ENCODE measurements around the gene C16orf78. TPM values are rescaled to one million over a fixed set of nuclear protein-coding genes. Genes with fewer than 3 reads are reported as not detected.

Gene C16orf78
- total and polyA plus RNA-seq, 2 experiments from 2014 or later = not detected

GRCh38 chr16:49378238-49378637 lies 4.6 kb downstream of the C16orf78 start:
- Histone ChIP-seq H3K27me3 (no peaks in the 10 kb centered on the region), H2AFZ (no peak overlapping the region), H4K20me1 (ENCODE audit: insufficient read depth, poor library complexity, severe bottlenecking) (no peaks in the 10 kb centered on the region), H3K9me3 (ENCODE audit: low read depth) (no peaks in the 10 kb centered on the region), H3K36me3 (replicated peaks; ENCODE audit: insufficient read depth, low read depth) (no peaks in the 10 kb centered on the region), H3K27ac (no peak overlapping the region), H3K4me1 (ENCODE audit: insufficient read depth) (no peaks in the 10 kb centered on the region), H3K9me2 (replicated peaks; ENCODE audit: insufficient read depth) (no peaks in the 10 kb centered on the region), H3K4me2 (no peak overlapping the region), H3K79me2 (no peaks in the 10 kb centered on the region), H3K4me3 (no peak overlapping the region)
- 96% methylated on average over 11 of the region's 11 CpGs for WGBS (ENCODE audit: low lambda C conversion rate, missing lambda C conversion rate)
- DNase-seq (ENCODE audit: low spot score) = no peak
- no peak for TF ChIP-seq EZH2 (IDR thresholded peaks at IDR 0.05; ENCODE audit: borderline replicate concordance)
- TF ChIP-seq, protein P1, sequence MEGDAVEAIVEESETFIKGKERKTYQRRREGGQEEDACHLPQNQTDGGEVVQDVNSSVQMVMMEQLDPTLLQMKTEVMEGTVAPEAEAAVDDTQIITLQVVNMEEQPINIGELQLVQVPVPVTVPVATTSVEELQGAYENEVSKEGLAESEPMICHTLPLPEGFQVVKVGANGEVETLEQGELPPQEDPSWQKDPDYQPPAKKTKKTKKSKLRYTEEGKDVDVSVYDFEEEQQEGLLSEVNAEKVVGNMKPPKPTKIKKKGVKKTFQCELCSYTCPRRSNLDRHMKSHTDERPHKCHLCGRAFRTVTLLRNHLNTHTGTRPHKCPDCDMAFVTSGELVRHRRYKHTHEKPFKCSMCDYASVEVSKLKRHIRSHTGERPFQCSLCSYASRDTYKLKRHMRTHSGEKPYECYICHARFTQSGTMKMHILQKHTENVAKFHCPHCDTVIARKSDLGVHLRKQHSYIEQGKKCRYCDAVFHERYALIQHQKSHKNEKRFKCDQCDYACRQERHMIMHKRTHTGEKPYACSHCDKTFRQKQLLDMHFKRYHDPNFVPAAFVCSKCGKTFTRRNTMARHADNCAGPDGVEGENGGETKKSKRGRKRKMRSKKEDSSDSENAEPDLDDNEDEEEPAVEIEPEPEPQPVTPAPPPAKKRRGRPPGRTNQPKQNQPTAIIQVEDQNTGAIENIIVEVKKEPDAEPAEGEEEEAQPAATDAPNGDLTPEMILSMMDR (IDR thresholded peaks at IDR 0.05; ENCODE audit: poor library complexity) = no peak
- no peak for TF ChIP-seq EZH2phosphoT487 (IDR thresholded peaks at IDR 0.05; ENCODE audit: low read depth, severe bottlenecking, unreplicated experiment)

- H2AFZ ChIP-seq = no peak overlapping the region
- H3K4me1 ChIP-seq (ENCODE audit: insufficient read depth) = no peaks in the 10 kb centered on the region
- DNase-seq (ENCODE audit: low spot score) = no peak
- no peak overlapping the region for H3K4me3 ChIP-seq
- H4K20me1 ChIP-seq (ENCODE audit: insufficient read depth, poor library complexity, severe bottlenecking) = no peaks in the 10 kb centered on the region
- TF ChIP-seq EZH2phosphoT487 (IDR thresholded peaks at IDR 0.05; ENCODE audit: low read depth, severe bottlenecking, unreplicated experiment) (no peak), EZH2 (IDR thresholded peaks at IDR 0.05; ENCODE audit: borderline replicate concordance) (no peak)
- TF ChIP-seq, protein P1 (IDR thresholded peaks at IDR 0.05; ENCODE audit: poor library complexity) = no peak
- H3K79me2 ChIP-seq = no peaks in the 10 kb centered on the region
- H3K27ac ChIP-seq = no peak overlapping the region
- no peaks in the 10 kb centered on the region for H3K36me3 ChIP-seq (replicated peaks; ENCODE audit: insufficient read depth, low read depth)
- H3K9me3 ChIP-seq (ENCODE audit: low read depth) = no peaks in the 10 kb centered on the region
- H3K4me2 ChIP-seq = no peak overlapping the region
- no peaks in the 10 kb centered on the region for H3K9me2 ChIP-seq (replicated peaks; ENCODE audit: insufficient read depth)
- 77% methylated on average over 1 of the region's 1 CpG for WGBS (ENCODE audit: low lambda C conversion rate, missing lambda C conversion rate)
- H3K27me3 ChIP-seq = no peaks in the 10 kb centered on the region
Observed at GRCh38 chr16:49378816-49379215, 5.2 kb downstream of the C16orf78 start.

DNA sequence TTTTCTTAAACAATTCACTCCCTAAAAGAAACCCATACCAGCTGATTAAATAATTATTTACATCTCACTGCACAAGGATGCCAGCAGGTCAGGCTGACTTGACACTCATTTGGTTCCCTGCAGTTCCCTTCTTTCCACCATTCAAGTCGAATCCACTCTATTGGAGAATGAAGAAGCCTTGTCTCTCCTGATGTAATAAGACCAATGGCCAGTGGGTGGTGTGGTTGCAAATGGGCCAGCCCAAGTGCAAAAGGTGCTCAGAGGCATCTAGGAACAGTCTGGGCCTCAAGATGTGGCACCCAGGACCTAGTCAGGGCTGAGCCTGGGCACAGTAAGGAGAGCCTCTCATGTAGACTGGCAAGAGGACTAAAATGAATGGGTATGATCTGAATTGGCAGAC lies 9.3 kb downstream of the C16orf78 start:
- WGBS (ENCODE audit: low lambda C conversion rate, missing lambda C conversion rate) = 17% methylated on average over 1 of the region's 1 CpG
- no peaks in the 10 kb centered on the region for H3K36me3 ChIP-seq (replicated peaks; ENCODE audit: insufficient read depth, low read depth)
- H3K4me3 ChIP-seq = no peak overlapping the region
- DNase-seq (ENCODE audit: low spot score) = no peak
- H3K27ac ChIP-seq = no peak overlapping the region
- no peaks in the 10 kb centered on the region for H3K79me2 ChIP-seq
- H3K4me2 ChIP-seq = no peak overlapping the region
- H4K20me1 ChIP-seq (ENCODE audit: insufficient read depth, poor library complexity, severe bottlenecking) = no peaks in the 10 kb centered on the region
- no peaks in the 10 kb centered on the region for H3K27me3 ChIP-seq
- no peak overlapping the region for H2AFZ ChIP-seq
- no peak for TF ChIP-seq EZH2phosphoT487 (IDR thresholded peaks at IDR 0.05; ENCODE audit: low read depth, severe bottlenecking, unreplicated experiment)
- TF ChIP-seq EZH2 (IDR thresholded peaks at IDR 0.05; ENCODE audit: borderline replicate concordance) = no peak
- TF ChIP-seq, protein P1 (IDR thresholded peaks at IDR 0.05; ENCODE audit: poor library complexity) = no peak
- H3K9me2 ChIP-seq (replicated peaks; ENCODE audit: insufficient read depth) = no peaks in the 10 kb centered on the region
- H3K4me1 ChIP-seq (ENCODE audit: insufficient read depth) = no peaks in the 10 kb centered on the region
- H3K9me3 ChIP-seq (ENCODE audit: low read depth) = no peaks in the 10 kb centered on the region

DNA sequence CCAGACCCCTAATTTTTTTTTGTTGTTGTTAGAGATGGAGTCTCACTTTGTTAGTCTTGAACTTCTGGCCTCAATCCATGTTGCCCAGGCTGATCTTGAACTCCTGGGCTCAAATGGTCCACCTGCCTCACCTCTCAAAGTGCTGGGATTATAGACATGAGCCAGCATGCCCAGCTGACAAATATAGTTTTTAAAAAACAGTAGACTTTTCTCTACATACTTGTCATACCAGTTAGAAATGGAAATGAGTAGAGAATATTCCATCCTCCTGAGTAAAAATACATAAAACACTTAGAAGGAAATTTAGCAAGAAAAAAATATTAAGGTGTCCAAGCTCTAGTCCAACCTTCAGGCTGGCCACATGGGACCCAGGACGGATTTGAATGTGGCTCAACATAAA lies 21.4 kb downstream of the C16orf78 start:
- WGBS (ENCODE audit: low lambda C conversion rate, missing lambda C conversion rate) = 85% methylated on average over 1 of the region's 1 CpG
- no peaks in the 10 kb centered on the region for H3K9me2 ChIP-seq (replicated peaks; ENCODE audit: insufficient read depth)
- no peak overlapping the region for H3K27ac ChIP-seq
- H3K4me1 ChIP-seq (ENCODE audit: insufficient read depth) = no peaks in the 10 kb centered on the region
- TF ChIP-seq EZH2 (IDR thresholded peaks at IDR 0.05; ENCODE audit: borderline replicate concordance) = no peak
- H3K27me3 ChIP-seq = peaks cover 7% of the 10 kb centered on the region
- no peaks in the 10 kb centered on the region for H3K79me2 ChIP-seq
- H4K20me1 ChIP-seq (ENCODE audit: insufficient read depth, poor library complexity, severe bottlenecking) = no peaks in the 10 kb centered on the region
- DNase-seq (ENCODE audit: low spot score) = no peak
- no peak overlapping the region for H3K4me3 ChIP-seq
- H3K4me2 ChIP-seq = no peak overlapping the region
- no peaks in the 10 kb centered on the region for H3K36me3 ChIP-seq (replicated peaks; ENCODE audit: insufficient read depth, low read depth)
- H2AFZ ChIP-seq = no peak overlapping the region
- no peaks in the 10 kb centered on the region for H3K9me3 ChIP-seq (ENCODE audit: low read depth)
